Central memory CD8-positive, alpha-beta T cell (primary cell): ENCODE data around the gene TCF4.
A peak's percentile ranks its signal among the peaks of the same experiment; 100 is the strongest.

Source experiments
- ATAC-seq: fragments of 150-1000 bp; cut with Tn5 transposase; replicated peaks from 2 replicates; pipeline ENCODE4 v1.10.0; 2022; ENCODE audit warnings: mild to moderate bottlenecking, moderate FRiP score, moderate number of reproducible peaks; ENCODE audit not compliant: poor library complexity, severe bottlenecking; ENCODE audit errors: extremely low read depth
- DNase-seq, 2 donors: peaks; one replicate each; pipeline ENCODE4 v3.0.0; 2021; ENCODE audit warnings: low spot score in 2 of 2
- H3K27ac Mint-ChIP-seq: one replicate; pipeline ENCODE4 v1.8.0; 2022; ENCODE audit warnings: low read depth, mild to moderate bottlenecking, moderate library complexity, mixed read lengths
- H3K27me3 Mint-ChIP-seq: one replicate; pipeline ENCODE4 v1.8.0; 2022; ENCODE audit warnings: mixed read lengths
- H3K36me3 Mint-ChIP-seq: one replicate; pipeline ENCODE4 v1.8.0; 2022; ENCODE audit warnings: mild to moderate bottlenecking, moderate library complexity, mixed read lengths; ENCODE audit not compliant: insufficient read depth
- H3K4me1 Mint-ChIP-seq: one replicate; pipeline ENCODE4 v1.8.0; 2022; ENCODE audit warnings: mixed read lengths
- H3K4me3 Mint-ChIP-seq: one replicate; pipeline ENCODE4 v1.8.0; 2022; ENCODE audit warnings: mild to moderate bottlenecking, moderate library complexity, mixed read lengths
- H3K9me3 Mint-ChIP-seq: one replicate; pipeline ENCODE4 v1.8.0; 2022; ENCODE audit warnings: mixed read lengths

TCF4 gene

GRCh38 chr18:55488473-55488872 lies 99.5 kb downstream of the TCF4 start:
- no peak overlapping the region for H3K4me3 Mint-ChIP-seq
- peaks cover 8% of the 10 kb centered on the region for H3K4me1 Mint-ChIP-seq
- H3K36me3 Mint-ChIP-seq = no peaks in the 10 kb centered on the region
- H3K27ac Mint-ChIP-seq = no peak overlapping the region
- ATAC-seq = no peak
- no peaks in the 10 kb centered on the region for H3K9me3 Mint-ChIP-seq
- no peaks in the 10 kb centered on the region for H3K27me3 Mint-ChIP-seq
- DNase-seq = no peak

DNA sequence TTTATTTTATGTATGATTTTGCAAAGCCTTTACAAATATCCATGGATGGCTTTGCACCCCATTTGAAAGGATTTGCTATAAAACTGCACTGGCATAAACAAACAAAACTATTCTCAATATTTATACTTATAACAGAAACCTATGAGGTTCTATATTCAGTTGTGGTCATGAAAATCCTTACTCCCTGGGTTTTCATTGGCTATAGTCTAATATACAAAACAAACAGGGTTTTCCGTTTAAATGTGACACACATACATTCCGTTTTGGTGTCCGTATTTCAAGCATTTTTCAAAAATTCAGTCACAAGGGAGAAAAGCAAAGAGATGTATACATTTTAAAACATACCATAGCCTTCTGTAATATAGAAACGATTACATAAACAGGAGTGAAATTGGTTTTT lies 100.0 kb downstream of the TCF4 start:
- Mint-ChIP-seq H3K27ac (no peak overlapping the region), H3K4me3 (no peak overlapping the region), H3K36me3 (no peaks in the 10 kb centered on the region), H3K9me3 (no peaks in the 10 kb centered on the region), H3K4me1 (peaks cover 8% of the 10 kb centered on the region), H3K27me3 (no peaks in the 10 kb centered on the region)
- ATAC-seq = no peak
- no peak for DNase-seq

DNA sequence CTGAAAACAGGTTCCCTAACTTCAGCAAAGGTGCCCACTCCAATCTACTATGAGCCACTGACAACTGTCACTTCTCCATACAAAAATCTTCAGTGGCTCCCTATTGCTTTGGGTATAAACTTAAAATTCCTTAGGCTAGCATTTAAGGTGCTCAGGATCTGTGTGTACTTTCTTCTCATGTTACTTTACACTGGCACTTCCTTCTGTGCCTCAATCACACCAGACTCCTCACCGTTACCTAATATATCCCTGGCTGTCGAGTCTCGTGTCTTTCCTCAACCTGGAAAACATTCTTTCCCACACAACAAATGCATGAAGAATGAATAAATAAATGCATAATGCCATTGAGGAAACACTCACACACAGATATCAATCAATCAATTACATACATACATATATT lies 101.1 kb downstream of the TCF4 start:
- H3K36me3 Mint-ChIP-seq = no peaks in the 10 kb centered on the region
- no peak for DNase-seq
- H3K4me3 Mint-ChIP-seq = no peak overlapping the region
- H3K27me3 Mint-ChIP-seq = no peaks in the 10 kb centered on the region
- peaks cover 8% of the 10 kb centered on the region for H3K4me1 Mint-ChIP-seq
- no peak overlapping the region for H3K27ac Mint-ChIP-seq
- H3K9me3 Mint-ChIP-seq = no peaks in the 10 kb centered on the region
- ATAC-seq = no peak

DNA sequence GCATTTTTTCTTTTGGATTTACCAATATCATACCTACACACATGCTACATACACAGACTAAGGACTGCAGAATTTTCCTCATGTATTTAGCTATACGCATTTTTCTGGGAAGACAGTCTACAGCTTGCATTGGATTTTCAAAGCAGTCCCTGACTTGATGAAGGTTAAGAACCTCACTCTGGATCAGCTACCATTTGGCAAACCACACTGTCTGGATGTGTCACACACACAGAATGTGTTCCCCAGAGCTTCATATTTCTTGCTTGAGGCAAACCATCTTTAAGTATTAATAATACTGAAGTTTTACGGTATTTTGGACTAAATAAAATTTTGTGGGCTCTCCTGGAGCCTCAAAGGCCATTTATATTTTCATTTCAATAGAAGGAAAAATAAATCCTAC lies 102.3 kb downstream of the TCF4 start:
- Mint-ChIP-seq H3K27me3 (no peaks in the 10 kb centered on the region), H3K27ac (no peak overlapping the region), H3K4me3 (no peak overlapping the region), H3K4me1 (peaks cover 8% of the 10 kb centered on the region), H3K36me3 (no peaks in the 10 kb centered on the region), H3K9me3 (no peaks in the 10 kb centered on the region)
- DNase-seq (no peak), ATAC-seq (no peak)

- Mint-ChIP-seq H3K4me3 (no peak overlapping the region), H3K27me3 (no peaks in the 10 kb centered on the region), H3K4me1 (peaks cover 7% of the 10 kb centered on the region), H3K27ac (no peak overlapping the region), H3K36me3 (no peaks in the 10 kb centered on the region), H3K9me3 (no peaks in the 10 kb centered on the region)
- DNase-seq (no peak), ATAC-seq (no peak)
Measured at GRCh38 chr18:55484773-55485172, 103.2 kb downstream of the TCF4 start.

DNA sequence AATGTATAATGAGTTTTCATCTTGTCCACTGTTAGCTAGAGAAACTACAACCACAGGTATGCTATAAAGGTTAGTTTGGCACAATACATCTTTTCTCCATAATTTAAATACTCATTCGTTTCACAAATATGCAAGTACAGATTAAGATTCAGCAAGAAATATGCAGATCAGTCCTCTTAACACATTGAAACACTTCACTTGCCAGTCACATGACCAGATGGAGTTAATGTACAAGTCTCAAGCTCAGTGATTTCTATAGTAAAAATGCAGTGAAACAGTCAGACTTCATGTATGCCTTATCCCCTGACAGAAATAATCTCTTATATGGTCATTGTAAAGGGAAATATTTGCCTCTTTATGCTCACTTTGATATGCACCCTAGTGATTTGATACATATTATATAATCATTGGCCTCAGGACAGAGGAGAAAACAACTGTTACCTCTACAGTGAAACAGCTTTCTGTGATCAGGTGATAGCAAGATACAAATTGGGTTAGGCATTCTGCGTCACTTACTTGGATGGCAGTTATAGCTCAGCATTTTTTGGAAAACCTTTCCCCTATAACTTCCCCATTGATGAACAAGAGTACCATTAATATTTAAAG lies 104.6 kb downstream of the TCF4 start:
- Mint-ChIP-seq H3K27me3 (no peaks in the 10 kb centered on the region), H3K4me1 (peaks cover under 1% of the 10 kb centered on the region), H3K36me3 (no peaks in the 10 kb centered on the region), H3K27ac (no peak overlapping the region), H3K4me3 (no peak overlapping the region), H3K9me3 (no peaks in the 10 kb centered on the region)
- ATAC-seq (no peak), DNase-seq (no peak)

GRCh38 chr18:55479656-55480420 lies 108.2 kb downstream of the TCF4 start:
- Mint-ChIP-seq H3K27ac (no peak overlapping the region), H3K27me3 (no peaks in the 10 kb centered on the region), H3K4me1 (peaks cover 20% of the 10 kb centered on the region), H3K36me3 (no peaks in the 10 kb centered on the region), H3K9me3 (no peaks in the 10 kb centered on the region), H3K4me3 (no peak overlapping the region)
- no peak for DNase-seq
- ATAC-seq = no peak

GRCh38 chr18:55477860-55478581 lies 110.0 kb downstream of the TCF4 start:
- Mint-ChIP-seq H3K27me3 (no peaks in the 10 kb centered on the region), H3K27ac (peak overlapping the region; percentile 22), H3K9me3 (no peaks in the 10 kb centered on the region), H3K36me3 (no peaks in the 10 kb centered on the region), H3K4me3 (peak overlapping the region; percentile 83), H3K4me1 (peaks cover 20% of the 10 kb centered on the region)
- ATAC-seq = peak; percentile 29
- no peak for DNase-seq

DNA sequence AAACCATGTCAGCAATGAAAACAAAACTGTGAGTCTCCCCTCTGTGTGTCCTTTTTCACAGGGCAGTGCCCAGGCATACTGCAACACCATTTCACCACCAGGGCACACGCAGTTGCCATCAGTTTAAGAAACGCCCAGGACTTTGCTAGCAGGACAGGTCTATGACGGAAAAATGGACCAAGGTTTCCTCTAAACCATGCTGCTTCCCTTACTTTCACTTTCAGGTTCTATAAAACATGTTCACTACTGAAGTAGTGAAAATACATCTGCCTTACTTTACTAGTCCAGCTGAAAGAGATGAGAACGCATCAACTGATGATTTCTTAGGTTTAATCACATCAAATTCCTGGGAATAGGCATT lies 110.5 kb downstream of the TCF4 start:
- no peak for DNase-seq
- Mint-ChIP-seq H3K27ac (peak overlapping the region; percentile 22), H3K36me3 (no peaks in the 10 kb centered on the region)

DNA sequence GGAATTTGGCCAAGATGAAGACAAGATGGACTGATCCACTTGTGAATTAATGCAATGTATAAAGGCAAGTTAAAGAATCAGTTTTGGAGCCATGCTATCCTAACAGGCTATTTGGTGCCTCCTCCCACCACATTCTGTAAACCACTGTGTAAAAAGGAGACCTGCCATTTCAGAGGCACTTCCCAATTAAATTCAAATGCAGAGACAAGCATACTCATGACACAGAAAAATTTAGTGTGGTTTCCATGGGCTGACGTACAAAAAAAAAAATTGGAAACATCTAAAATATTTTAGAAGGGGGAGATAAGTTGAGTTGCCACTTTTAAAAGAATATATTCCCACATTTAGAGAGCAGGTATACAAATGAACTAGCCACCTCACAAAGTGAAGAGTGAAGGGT lies 112.1 kb downstream of the TCF4 start:
- peaks cover 20% of the 10 kb centered on the region for H3K4me1 Mint-ChIP-seq

More for the DNA sequence above, 110.5 kb downstream of the TCF4 start:
- Mint-ChIP-seq H3K9me3 (no peaks in the 10 kb centered on the region), H3K4me3 (peak overlapping the region; percentile 83), H3K27me3 (no peaks in the 10 kb centered on the region), H3K4me1 (peaks cover 20% of the 10 kb centered on the region)
- peak; percentile 55 for ATAC-seq

GRCh38 chr18:55475467-55475866 lies 112.5 kb downstream of the TCF4 start:
- Mint-ChIP-seq H3K4me3 (no peak overlapping the region), H3K4me1 (peaks cover 20% of the 10 kb centered on the region), H3K9me3 (no peaks in the 10 kb centered on the region), H3K36me3 (no peaks in the 10 kb centered on the region), H3K27ac (no peak overlapping the region), H3K27me3 (no peaks in the 10 kb centered on the region)
- DNase-seq (no peak), ATAC-seq (no peak)

More for the DNA sequence above, 112.1 kb downstream of the TCF4 start:
- Mint-ChIP-seq H3K27me3 (no peaks in the 10 kb centered on the region), H3K9me3 (no peaks in the 10 kb centered on the region), H3K36me3 (no peaks in the 10 kb centered on the region), H3K27ac (no peak overlapping the region), H3K4me3 (no peak overlapping the region)
- no peak for ATAC-seq
- DNase-seq = no peak

DNA sequence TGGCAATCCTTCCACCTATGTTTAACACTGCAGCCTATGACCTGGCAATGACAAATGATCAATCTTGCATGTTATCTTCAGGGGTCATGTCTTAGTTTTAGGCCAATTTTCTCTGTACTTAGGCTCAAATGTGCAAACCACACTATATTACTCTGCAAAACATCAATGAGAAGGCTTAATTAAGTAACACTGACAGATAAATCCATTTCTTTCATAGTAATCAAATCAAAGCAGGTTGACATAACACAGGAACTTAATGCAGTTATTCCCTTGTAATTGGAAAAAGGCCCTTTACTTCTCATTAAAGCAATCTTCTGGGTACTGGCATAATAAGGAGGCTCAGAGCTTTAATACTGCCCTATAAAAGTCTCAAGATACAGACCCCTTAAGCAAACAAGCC lies 114.4 kb downstream of the TCF4 start:
- Mint-ChIP-seq H3K27ac (no peak overlapping the region), H3K36me3 (no peaks in the 10 kb centered on the region), H3K27me3 (no peaks in the 10 kb centered on the region), H3K4me1 (peaks cover 20% of the 10 kb centered on the region), H3K9me3 (no peaks in the 10 kb centered on the region), H3K4me3 (no peak overlapping the region)
- no peak for ATAC-seq
- DNase-seq = no peak

DNA sequence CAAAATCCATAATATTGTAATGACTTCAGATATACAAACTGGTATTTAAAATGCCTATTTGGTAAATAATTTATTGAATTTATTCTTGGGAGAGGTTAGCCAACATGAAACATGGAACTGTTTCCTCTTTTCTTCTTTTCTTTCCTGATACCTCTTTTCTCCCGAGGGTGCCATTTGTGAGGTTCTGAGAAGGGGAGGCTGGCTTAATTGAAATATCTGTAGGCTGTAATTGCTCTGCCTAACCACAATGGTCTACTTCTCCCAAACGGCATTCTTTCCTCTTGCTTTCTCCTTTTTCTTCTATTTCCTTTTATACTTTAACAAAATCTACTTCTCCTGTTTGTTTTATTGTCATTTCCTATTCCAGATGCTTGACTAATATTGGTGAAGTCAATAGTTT lies 114.9 kb downstream of the TCF4 start:
- no peak overlapping the region for H3K4me3 Mint-ChIP-seq
- H3K27ac Mint-ChIP-seq = no peak overlapping the region
- H3K4me1 Mint-ChIP-seq = peaks cover 16% of the 10 kb centered on the region
- ATAC-seq (no peak), DNase-seq (no peak)
- no peaks in the 10 kb centered on the region for H3K27me3 Mint-ChIP-seq
- no peaks in the 10 kb centered on the region for H3K36me3 Mint-ChIP-seq
- H3K9me3 Mint-ChIP-seq = no peaks in the 10 kb centered on the region
